ENCODE results near the gene VPS26C.

Gene VPS26C

GRCh38 chr21:37263827-37264600 is 3.1 kb downstream of the VPS26C start:
- no peak for DNase-seq

GRCh38 chr21:37259426-37259825 is 7.7 kb downstream of the VPS26C start:
- DNase-seq, result no peak

GRCh38 chr21:37257967-37258877 is 8.9 kb downstream of the VPS26C start:
- peak; percentile 31 to 57 for DNase-seq

- peak in 1 of 2 donors; percentile 3 for DNase-seq
Measured at GRCh38 chr21:37257511-37257966, 9.6 kb downstream of the VPS26C start.

DNA sequence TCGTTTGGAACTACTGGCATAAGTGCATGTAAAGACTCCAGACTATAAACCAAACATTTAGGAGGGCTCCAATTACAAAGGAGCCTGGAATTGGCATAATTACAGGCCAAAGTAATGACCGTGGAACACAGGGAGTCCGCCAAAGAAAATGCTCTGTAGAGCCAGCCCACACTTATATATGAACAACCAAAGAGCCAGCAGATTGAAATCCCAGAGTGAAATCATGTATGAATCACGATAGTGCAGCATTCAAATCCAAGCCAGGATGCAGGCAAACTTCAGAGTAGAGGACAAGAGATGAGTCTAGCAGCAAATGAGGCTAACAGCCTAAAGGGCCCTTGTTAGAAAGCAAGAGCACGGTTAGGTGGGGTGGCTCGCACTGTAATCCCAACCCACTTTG is 13.1 kb downstream of the VPS26C start:
- no peak for DNase-seq

DNA sequence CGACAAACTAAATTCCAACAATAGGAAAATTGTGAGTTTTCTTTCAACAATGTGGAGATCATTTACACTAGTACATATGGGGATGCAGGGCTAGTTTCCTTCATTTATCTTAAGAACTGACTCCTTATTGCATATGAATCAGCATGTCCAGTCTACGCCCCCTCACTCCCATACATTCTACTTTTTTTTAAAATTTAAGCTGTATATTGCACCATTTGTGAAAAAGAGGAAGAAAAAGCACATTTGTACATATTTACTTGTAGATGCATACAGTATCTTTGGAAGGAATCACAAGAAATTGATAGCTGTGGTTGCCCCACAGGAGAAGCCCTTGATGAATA is 15.9 kb downstream of the VPS26C start:
- DNase-seq, result no peak

- DNase-seq, result no peak
Measured at GRCh38 chr21:37249112-37249904, 17.8 kb downstream of the VPS26C start.

- DNase-seq, result no peak
Measured at GRCh38 chr21:37248298-37248697, 18.8 kb downstream of the VPS26C start.

DNA sequence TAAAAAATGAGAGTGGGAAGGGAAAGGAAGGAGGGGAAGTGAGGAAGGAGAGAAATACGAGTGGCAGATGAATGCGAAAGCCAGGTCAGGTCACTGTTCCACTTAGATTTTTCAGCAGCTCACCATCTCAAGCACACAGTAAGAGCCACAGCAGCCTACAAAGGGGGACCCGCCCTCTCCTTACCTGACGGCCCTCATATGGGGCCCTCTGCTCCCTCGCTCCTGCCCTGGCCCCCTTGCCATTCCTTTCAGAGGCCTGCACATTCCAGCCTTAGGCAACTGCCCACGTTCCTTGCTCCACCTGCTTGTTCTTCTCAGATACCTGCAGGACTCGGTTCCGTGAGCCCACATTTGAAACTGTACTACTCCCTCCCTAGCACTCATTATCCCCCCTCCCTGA is 22.0 kb downstream of the VPS26C start:
- DNase-seq, result no peak

GRCh38 chr21:37244501-37245095 is 22.5 kb downstream of the VPS26C start:
- no peak for DNase-seq

GRCh38 chr21:37243961-37244360 is 23.2 kb downstream of the VPS26C start:
- DNase-seq, result no peak

DNA sequence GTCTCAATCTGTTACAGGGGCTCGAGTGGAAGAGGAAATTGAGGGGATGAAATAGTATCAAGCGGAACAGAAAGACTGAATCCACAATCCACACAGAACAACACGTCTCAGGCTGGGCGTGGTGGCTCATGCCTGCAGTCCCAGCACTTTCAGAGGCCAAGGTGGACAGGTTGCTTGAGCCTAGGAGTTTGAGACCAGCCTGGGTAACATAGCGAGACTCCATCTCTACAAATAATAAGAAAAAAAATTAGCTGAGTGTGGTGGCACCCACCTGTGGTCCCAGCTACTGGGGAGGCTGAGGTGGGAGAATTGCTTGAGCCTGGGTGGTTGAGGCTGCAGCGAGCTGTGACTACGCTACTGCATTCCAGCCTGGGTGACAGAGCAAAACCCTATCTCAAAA is 25.7 kb downstream of the VPS26C start:
- no peak for DNase-seq

DNA sequence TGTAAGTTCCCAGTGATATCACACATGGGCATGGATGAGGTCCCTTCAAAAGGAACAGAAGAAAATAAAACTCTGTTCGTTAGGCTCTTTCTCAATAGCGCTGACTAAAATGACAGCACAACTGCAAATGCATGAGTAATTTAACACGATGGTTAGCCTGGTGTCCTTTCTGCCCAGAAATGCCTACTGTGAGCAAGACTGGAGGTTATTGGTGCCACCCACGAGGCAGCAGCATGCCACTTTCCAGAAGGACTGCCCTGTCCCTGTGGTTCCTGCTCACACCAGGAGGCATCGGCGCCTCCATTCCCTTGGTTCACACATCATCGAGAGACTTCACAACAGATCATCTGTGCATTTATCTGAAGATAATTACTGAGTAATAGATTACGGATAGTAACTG is 26.2 kb downstream of the VPS26C start:
- no peak for DNase-seq

GRCh38 chr21:37237764-37238163 is 29.4 kb downstream of the VPS26C start:
- DNase-seq, result no peak

DNA sequence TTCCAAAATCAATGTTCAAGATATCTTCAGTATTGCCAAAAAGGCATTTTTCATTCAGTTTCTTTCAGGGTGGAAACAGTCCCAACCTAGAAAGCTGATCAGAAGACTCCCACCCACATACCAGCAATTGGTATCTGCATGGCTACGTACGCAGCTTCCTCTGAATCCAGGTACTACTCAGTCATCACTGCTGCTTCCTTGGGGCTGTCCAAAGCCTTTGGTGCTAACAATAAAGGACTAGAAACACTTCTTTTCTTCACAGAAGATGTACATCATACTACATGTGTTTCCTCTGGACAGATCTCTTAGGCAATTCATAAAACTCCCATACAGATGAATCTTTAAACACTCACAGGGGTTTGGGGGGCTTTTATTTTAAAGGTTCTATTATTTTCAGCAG is 29.8 kb downstream of the VPS26C start:
- DNase-seq, result no peak

- DNase-seq, result no peak
Measured at GRCh38 chr21:37233551-37234146, 33.5 kb downstream of the VPS26C start.

DNA sequence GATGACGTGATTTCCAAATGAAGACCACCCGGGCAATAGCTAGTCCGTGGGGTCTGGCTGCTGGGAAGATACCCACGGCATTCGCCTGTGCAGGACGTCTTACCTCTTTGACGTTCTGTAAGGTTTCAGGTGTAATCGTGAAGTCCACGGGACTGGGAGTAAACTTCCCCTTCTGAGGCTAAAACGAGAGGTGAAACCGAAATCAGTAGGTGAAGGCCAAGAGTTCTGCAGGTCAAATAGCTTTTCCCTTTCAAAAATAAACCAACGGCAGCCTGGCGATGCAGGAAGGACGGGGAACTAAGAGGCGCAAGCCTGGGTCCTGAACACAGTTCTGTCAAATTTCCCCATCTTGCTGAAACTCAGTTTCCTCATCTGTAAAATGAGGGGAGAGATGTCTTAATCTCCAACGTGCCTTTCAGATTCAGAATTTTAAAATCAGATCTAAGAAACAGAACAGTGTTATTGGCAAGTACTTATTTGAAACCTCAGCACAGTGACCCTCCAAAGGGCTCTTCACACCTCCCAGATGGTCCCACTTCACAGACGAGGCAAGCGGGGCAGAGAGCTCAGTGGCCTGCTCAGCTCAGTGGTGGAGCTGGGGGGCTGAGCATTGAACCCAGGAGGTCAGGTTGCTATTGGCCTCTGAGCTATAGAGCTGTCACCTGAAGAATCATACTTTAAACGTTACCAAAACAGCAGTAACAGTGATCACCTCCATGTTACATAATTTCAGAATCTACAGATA is 34.7 kb downstream of the VPS26C start:
- no peak for DNase-seq

DNA sequence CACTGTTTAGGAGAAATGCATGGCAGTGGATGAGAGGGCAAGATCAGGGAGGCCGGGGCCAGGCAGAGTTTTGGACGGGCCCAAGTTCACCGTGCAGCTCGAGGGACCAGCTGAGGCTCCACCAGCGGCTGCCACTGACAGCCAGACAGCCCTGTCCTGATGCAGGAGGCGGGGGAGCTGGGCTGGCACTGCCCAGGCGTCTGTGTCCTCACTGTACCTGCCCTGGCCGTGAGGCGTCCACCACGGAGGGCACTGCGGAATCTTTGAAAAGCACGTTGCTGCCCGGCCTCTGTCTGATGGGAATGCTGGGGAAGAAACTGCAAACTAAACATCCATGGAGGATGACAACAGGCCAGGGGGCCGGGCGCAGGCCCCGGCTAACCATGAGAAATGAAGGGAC is 35.5 kb downstream of the VPS26C start:
- DNase-seq, result no peak

GRCh38 chr21:37231249-37231645 is 35.9 kb downstream of the VPS26C start:
- DNase-seq, result no peak

DNA sequence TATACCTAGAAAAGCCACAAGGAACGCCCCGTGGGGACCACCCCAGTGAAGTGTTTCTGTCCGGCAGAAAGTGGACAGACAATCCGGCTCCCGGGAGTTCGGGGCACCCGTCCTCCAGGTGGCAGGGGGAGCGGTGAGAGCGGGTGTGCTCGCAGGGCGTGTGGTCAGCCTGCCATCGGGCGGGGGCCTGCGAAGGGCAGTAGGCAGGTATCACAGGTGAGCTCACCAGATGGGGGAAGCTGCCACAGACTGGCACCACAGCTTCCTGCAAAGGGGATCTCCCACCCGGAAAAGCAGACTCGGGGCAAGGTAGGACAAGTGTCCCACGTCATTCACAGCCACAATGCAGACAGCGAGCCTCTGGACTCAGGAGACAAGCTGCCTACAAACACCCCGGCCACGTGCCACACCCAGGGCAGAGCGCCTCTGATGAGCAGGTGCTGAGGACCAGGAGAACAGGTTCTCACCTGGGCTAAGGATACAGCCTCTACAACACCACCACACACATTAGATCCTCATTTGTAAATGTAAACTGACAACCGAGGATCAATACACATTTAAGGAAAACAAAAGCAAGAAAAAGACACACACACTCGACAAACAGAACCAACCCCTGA is 36.4 kb downstream of the VPS26C start:
- no peak for DNase-seq

DNA sequence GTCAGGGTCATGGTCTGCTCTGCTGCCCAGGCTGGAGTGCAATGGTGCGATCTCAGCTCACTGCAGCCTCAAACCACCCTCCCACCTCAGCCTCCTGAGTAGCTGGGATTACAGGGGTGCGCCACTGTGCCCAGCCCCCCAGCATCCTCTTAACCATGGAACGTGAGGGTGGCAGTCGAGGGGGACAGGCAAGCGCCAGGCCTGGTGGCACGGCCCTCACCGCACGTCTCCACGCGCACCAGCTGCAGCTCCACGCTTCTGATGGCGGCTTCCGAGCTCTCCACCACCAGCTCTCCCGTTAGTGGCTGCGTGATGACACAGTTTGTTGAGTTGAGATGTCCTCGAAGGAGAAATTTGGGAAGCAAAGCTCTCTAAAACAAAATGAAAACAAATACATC is 39.1 kb downstream of the VPS26C start:
- no peak for DNase-seq

All from hippocampal formation (tissue), 2 donors.